GM12878 (cell line): ENCODE data around the gene PPP1R3F. TPM values are rescaled to one million over a fixed set of nuclear protein-coding genes. Genes with fewer than 3 reads are reported as not detected.

Source experiments
- ATAC-seq: fragments of 200-7000 bp; cut with Tn5 transposase; 3 replicates; pipeline ENCODE4 v1.9.1; 2020; ENCODE audit warnings: mild to moderate bottlenecking, moderate library complexity
- Bru-seq: library from RNA; stranded (reverse); fragments of 400-500 nt; gene quantifications from one replicate; lab custom pipeline; 2021; lab: Mats Ljungman, UMichigan
- BruChase-seq, 2 experiments: library from RNA; stranded (reverse); fragments of 400-500 nt; gene quantifications; one replicate each; lab custom pipeline; 2021; lab: Mats Ljungman, UMichigan
- BruUV-seq: library from RNA; stranded (reverse); fragments of 400-500 nt; replicated peaks from 2 replicates; lab custom pipeline; 2021; lab: Mats Ljungman, UMichigan
- CTCF ChIA-PET: fragments of 300-600 bp; sonication (Branson Sonifier 250); formaldehyde crosslinking; extraction: SDS; loops from one replicate; lab custom pipeline; 2021; ENCODE audit warnings: inconsistent platforms; lab: Yijun Ruan, JAX
- POLR2A ChIA-PET: fragments of 350-600 bp; formaldehyde crosslinking; extraction: SDS; loops from one replicate; lab custom pipeline; 2021; ENCODE audit warnings: inconsistent platforms; lab: Charles Lee
- RAD21 ChIA-PET: fragments of 300-600 bp; sonication (Branson Sonifier 250); formaldehyde crosslinking; loops from one replicate; lab custom pipeline; 2023; ENCODE audit warnings: antibody characterized with exemption; ENCODE audit not compliant: unreplicated experiment; lab: Charles Lee
- SMC1A ChIA-PET: fragments of 300-600 bp; sonication (Branson Sonifier 250); formaldehyde crosslinking; loops from one replicate; lab custom pipeline; 2023; ENCODE audit not compliant: unreplicated experiment, uncharacterized antibody; lab: Charles Lee
- DNase-seq: peaks from one replicate; pipeline ENCODE4 v3.0.0-alpha.2; 2011; ENCODE audit warnings: low read depth, low spot score
- FAIRE-seq: peaks from 3 replicates; lab custom pipeline; 2011; peaks lifted over from hg19 to GRCh38; lab: Jason Lieb, UNC
- H2AFZ ChIP-seq: 2 replicates; pipeline ENCODE4 v1.6.0; 2011; ENCODE audit warnings: low read depth, low read length, control low read depth; ENCODE audit not compliant: control insufficient read depth
- H3K27ac ChIP-seq: 2 replicates; pipeline ENCODE4 v1.5.1; 2011; ENCODE audit warnings: control low read depth; ENCODE audit not compliant: control insufficient read depth, insufficient read depth
- H3K27me3 ChIP-seq, 2 experiments: replicated peaks in 1 of 2; 2 replicates each; pipeline versions ENCODE4 v1.6.0 to v1.6.1; 2011; ENCODE audit warnings: low read length in 1 of 2; ENCODE audit not compliant: control insufficient read depth in 2 of 2, insufficient read depth in 2 of 2
- H3K36me3 ChIP-seq, 2 experiments: 2 replicates each; pipeline ENCODE4 v1.5.1; 2011; ENCODE audit warnings: low read length in 1 of 2; ENCODE audit not compliant: control insufficient read depth in 2 of 2, insufficient read depth in 2 of 2
- H3K4me1 ChIP-seq: 2 replicates; pipeline ENCODE4 v1.6.1; 2011; ENCODE audit warnings: mild to moderate bottlenecking, low read length, moderate library complexity, mixed read lengths; ENCODE audit not compliant: control insufficient read depth, insufficient read depth
- H3K4me2 ChIP-seq: 2 replicates; pipeline ENCODE4 v1.6.0; 2011; ENCODE audit warnings: control low read depth; ENCODE audit not compliant: control insufficient read depth, insufficient read depth
- H3K4me3 ChIP-seq: fragments of 200-600 bp; sonication (generic); 2 replicates; pipeline ENCODE4 v1.5.1; 2016
- H3K79me2 ChIP-seq: 2 replicates; pipeline ENCODE4 v1.6.0; 2011; ENCODE audit warnings: low read length; ENCODE audit not compliant: control insufficient read depth, insufficient read depth
- H3K9ac ChIP-seq: 2 replicates; pipeline ENCODE4 v1.8.0; 2011; ENCODE audit warnings: low read length, control low read depth, mixed read lengths; ENCODE audit not compliant: control insufficient read depth, insufficient read depth
- H3K9me3 ChIP-seq: replicated peaks from 3 replicates; pipeline ENCODE4 v1.5.1; 2011; ENCODE audit warnings: mild to moderate bottlenecking, low read length; ENCODE audit not compliant: control insufficient read depth, insufficient read depth
- H4K20me1 ChIP-seq: 2 replicates; pipeline ENCODE4 v1.6.0; 2011; ENCODE audit not compliant: control insufficient read depth, insufficient read depth
- BACH1 ChIP-seq: fragments of 450-650 bp; IDR thresholded peaks from 2 replicates; pipeline ENCODE4 v1.6.1; 2017; ENCODE audit warnings: mild to moderate bottlenecking, borderline replicate concordance
- CBFB ChIP-seq: IDR thresholded peaks from 2 replicates; pipeline ENCODE4 v1.6.1; 2016; ENCODE audit warnings: antibody characterized with exemption, low read depth
- DPF2 ChIP-seq: fragments of 450-650 bp; IDR thresholded peaks from 2 replicates; pipeline ENCODE4 v1.6.1; 2017; ENCODE audit warnings: mild to moderate bottlenecking
- GATAD2B ChIP-seq: fragments of 450-650 bp; conservative IDR thresholded peaks from 2 replicates; pipeline ENCODE4 v1.6.1; 2017; ENCODE audit warnings: low read depth, mild to moderate bottlenecking, moderate library complexity
- IKZF1 ChIP-seq: fragments of 450-650 bp; conservative IDR thresholded peaks from 2 replicates; pipeline ENCODE4 v1.6.1; 2017; ENCODE audit warnings: antibody characterized with exemption, mild to moderate bottlenecking
- LARP7 ChIP-seq: fragments of 450-650 bp; IDR thresholded peaks from 2 replicates; pipeline ENCODE4 v1.6.1; 2017; ENCODE audit warnings: mild to moderate bottlenecking
- MXI1 ChIP-seq: fragments of 150-350 bp; IDR thresholded peaks from 2 replicates; pipeline ENCODE4 v1.6.1; 2011; ENCODE audit warnings: low read depth, mild to moderate bottlenecking, inconsistent platforms, low read length, improper control_type of control experiment
- NR2C1 ChIP-seq: fragments of 450-650 bp; IDR thresholded peaks from 2 replicates; pipeline ENCODE4 v1.6.1; 2017; ENCODE audit warnings: antibody characterized with exemption, mild to moderate bottlenecking, moderate library complexity
- POLR2A ChIP-seq: IDR thresholded peaks from 2 replicates; pipeline ENCODE4 v1.6.1; 2011; ENCODE audit warnings: low read depth, mild to moderate bottlenecking, low read length
- SP1 ChIP-seq: IDR thresholded peaks from one replicate; pipeline ENCODE4 v1.6.1; 2011; ENCODE audit warnings: low read depth, low read length
- TAF1 ChIP-seq: IDR thresholded peaks from 2 replicates; pipeline ENCODE4 v1.6.1; 2011; ENCODE audit warnings: mild to moderate bottlenecking, low read depth, low read length, borderline replicate concordance
- TCF12 ChIP-seq: IDR thresholded peaks from 2 replicates; pipeline ENCODE4 v1.6.1; 2011; ENCODE audit warnings: low read depth, mild to moderate bottlenecking, low read length
- YY1 ChIP-seq: IDR thresholded peaks from 2 replicates; pipeline ENCODE4 v1.6.1; 2011; ENCODE audit warnings: low read depth, mild to moderate bottlenecking, low read length
- ZBTB33 ChIP-seq: fragments of 450-650 bp; IDR thresholded peaks from 2 replicates; pipeline ENCODE4 v1.6.1; 2017; ENCODE audit warnings: mild to moderate bottlenecking
- ZNF592 ChIP-seq: fragments of 450-650 bp; IDR thresholded peaks from 2 replicates; pipeline ENCODE4 v1.6.1; 2017; ENCODE audit warnings: mild to moderate bottlenecking, moderate library complexity
- WGBS: methylation state at CpG from one replicate; pipeline ENCODE4 v1.1.6; 2016; ENCODE audit warnings: low lambda C conversion rate; ENCODE audit not compliant: insufficient replicate concordance, insufficient coverage; ENCODE audit errors: missing lambda C conversion rate; 5-methylcytosine and 5-hydroxymethylcytosine counted together
- in situ Hi-C: fragments of 300-500 bp; cut with MboI; formaldehyde crosslinking; loops from 9 replicates; pipeline ENCODE4 v1.14.3; 2018; ENCODE audit warnings: mixed read lengths
- intact Hi-C: fragments of 100-400 bp; cut with micrococcal nuclease; formaldehyde crosslinking; loops from one replicate; pipeline ENCODE4 v1.14.2; 2022; ENCODE audit not compliant: unreplicated experiment
- long read RNA-seq, 2 experiments: library from polyadenylated mRNA; unstranded; transcript quantifications; one replicate each; pipeline ENCODE4 v2.0.0, GENCODE V29; 2019 to 2020
- polyA minus RNA-seq, 3 experiments: library from RNA; depleted of rRNA, polyadenylated mRNA; stranded (reverse); fragments of >200 nt; gene quantifications; 2 replicates each; pipeline ENCODE4 v1.2.3, GENCODE V29; 2011
- polyA plus RNA-seq, 11 experiments: library from polyadenylated mRNA; depleted of rRNA in 4 of 11; unstranded in 6 of 11; stranded (reverse) in 5 of 11; fragments of >200 nt; fragmentation: Nextera tagmentation in 4 of 11; fragmentation: Illumina TruSeq in 1 of 11; extraction: Ambion mirVana in 4 of 11; extraction: Trizol in 1 of 11; gene quantifications; 1 replicate in 1 of 11; 2 replicates in 10 of 11; pipeline versions ENCODE4 v1.2.1 to v1.2.3, GENCODE V29; 2011 to 2016; ENCODE audit warnings: inconsistent platforms in 2 of 11, missing spikeins in 2 of 11, low read depth in 1 of 11
- total RNA-seq, 4 experiments: library from RNA; depleted of rRNA in 3 of 4; stranded (reverse); fragments of >200 nt in 3 of 4; fragmentation: Illumina TruSeq in 1 of 4; extraction: Trizol in 1 of 4; gene quantifications; 2 replicates each; pipeline versions ENCODE4 v1.2.1 to v1.2.3, GENCODE V29; 2013 to 2021

The PPP1R3F gene
- total RNA-seq (2013; cell fraction: nucleolus; rRNA removed): 1.9 and 2.4 TPM in 2 replicates
- total RNA-seq (2014; rRNA removed) (2.2 and 2.4 TPM in 2 replicates), total RNA-seq (2014; rRNA removed; fragmentation: Illumina TruSeq; extraction: Trizol) (1.0 and 1.3 TPM in 2 replicates), total RNA-seq (2021) (3.3 and 5.7 TPM in 2 replicates), polyA plus RNA-seq (2011; rRNA removed) (0.13 and 0.53 TPM in 2 replicates), polyA plus RNA-seq (2014; fragmentation: Illumina TruSeq; extraction: Trizol) (0.70 and 0.97 TPM in 2 replicates), polyA plus RNA-seq (2014; fragmentation: Nextera tagmentation; extraction: Ambion mirVana) (under 1 TPM; 0.18 to 0.26 TPM), polyA plus RNA-seq (2014; rRNA removed) (4.4 and 4.8 TPM in 2 replicates), polyA plus RNA-seq (2016; fragmentation: Nextera tagmentation; extraction: Ambion mirVana) (1 to 10 TPM in 1 of 2 experiments, under 1 TPM in 1; 0.76 to 3.4 TPM), polyA minus RNA-seq (2011; rRNA and poly(A)+ RNA removed) (0.51 and 0.72 TPM in 2 replicates), Bru-seq, nascent RNA (percentile 57 among the genes with signal in this experiment), BruChase-seq, experiment 1, labeled RNA remaining after a 6-hour chase (percentile 51 among the genes with signal in this experiment), BruChase-seq, experiment 2, labeled RNA remaining after a 2-hour chase (percentile 46 among the genes with signal in this experiment)
- polyA plus RNA-seq (2011; ENCODE audit: low read depth): 2.2 TPM
- polyA plus RNA-seq (2011; cell fraction: cytosol; rRNA removed): 0.40 and 0.64 TPM in 2 replicates
- polyA plus RNA-seq (2011; cell fraction: nucleus; rRNA removed): 1.5 and 2.0 TPM in 2 replicates
- polyA plus RNA-seq (2012): 1.3 and 1.4 TPM in 2 replicates
- polyA minus RNA-seq (2011; cell fraction: cytosol; rRNA and poly(A)+ RNA removed): 0.52 and 1.2 TPM in 2 replicates
- polyA minus RNA-seq (2011; cell fraction: nucleus; rRNA and poly(A)+ RNA removed): 2.1 and 3.6 TPM in 2 replicates
- long read RNA-seq, experiment 1: 0 reads
- long read RNA-seq, experiment 2: 0 reads

GRCh38 chrX:49269767-49270248 lies at the start of gene PPP1R3F:
PPP1R3F (plus strand) TSS chrX:49269793; CDS start chrX:49269870, 77 bp downstream.
- Histone ChIP-seq H3K9me3 (no peaks in the 10 kb centered on the region; the same call in 2 of the 3 replicates), H3K4me3 (peak within 1 kb of the TSS; percentile 73), H3K36me3 (no peaks in the 10 kb centered on the region), H3K27me3 (no peaks in the 10 kb centered on the region), H3K27ac (peak within 1 kb of the TSS; percentile 91), H3K79me2 (peaks cover 15% of the 10 kb centered on the region), H3K4me2 (peak within 1 kb of the TSS; percentile 96), H3K9ac (peak within 1 kb of the TSS; percentile 79), H3K4me1 (peaks cover 4% of the 10 kb centered on the region; the same call in 1 of the 2 replicates), H4K20me1 (no peaks in the 10 kb centered on the region), H2AFZ (peak within 1 kb of the TSS; percentile 86)
- ATAC-seq (peak; percentile 11), DNase-seq (no peak), FAIRE-seq (no peak)
- POLR2A ChIA-PET: interaction anchor here (0.9 to 1.4 kb wide), 4 partner anchors 103 to 267 kb away, joined by 3 to 7 read pairs (median 4); partner anchors contain the start of gene WDR45
- CTCF ChIA-PET: interaction anchor here (0.8 to 2.4 kb wide), 5 partner anchors 77 to 607 kb away, joined by 3 to 18 read pairs (median 4); no protein-coding TSS in a partner anchor
- intact Hi-C loops (loop anchor here (2.0 kb wide), 1 partner anchor 79 kb away; no protein-coding TSS in a partner anchor), in situ Hi-C loops (loop anchor here (5.0 kb wide), 1 partner anchor 78 kb away; no protein-coding TSS in a partner anchor)
- no TSS peak for BruUV-seq
- WGBS: 60% methylated on average over 30 of the region's 70 CpGs
- RAD21 ChIA-PET: interaction anchor here (0.7 to 2.4 kb wide), 7 partner anchors 33 to 128 kb away, joined by 3 to 19 read pairs (median 3); partner anchors contain the start of gene CCDC22
- TF ChIP-seq CBFB (no peak), NR2C1 (peak; percentile 74), DPF2 (peak; percentile 63), LARP7 (peak; percentile 53; the same call in 1 of the 2 replicates), GATAD2B (0 out of 2 replicates have a peak, but pooled peaks have one; percentile 66), IKZF1 (peak; percentile 83), MXI1 (no peak), BACH1 (peak; percentile 56), SP1 (no peak), ZBTB33 (no peak), POLR2A (peak; percentile 87), ZNF592 (no peak), YY1 (peak; percentile 94), TAF1 (peak; percentile 23; the same call in 1 of the 2 replicates), TCF12 (no peak)
- SMC1A ChIA-PET: interaction anchor here (1.3 to 2.8 kb wide), 2 partner anchors 79 to 103 kb away, joined by 3 to 14 read pairs; no protein-coding TSS in a partner anchor
